NCI-H2107 treated with DMSO at 0.1 percent for 48 hours (cell line): ENCODE measurements around the gene C11orf97.
"Not testable (repeated sequence)": the region's sequence is repeated elsewhere in the genome, so short reads cannot be mapped to it uniquely, and the experiment has no call there.

Experiments
- DNase-seq: peaks from one replicate; lab custom pipeline; 2025; ENCODE audit not compliant: unreplicated experiment; lab: John Stamatoyannopoulos, UW

The C11orf97 gene

GRCh38 chr11:94557421-94557820, 45.2 kb downstream of the C11orf97 start:
- DNase-seq: no peak

DNA sequence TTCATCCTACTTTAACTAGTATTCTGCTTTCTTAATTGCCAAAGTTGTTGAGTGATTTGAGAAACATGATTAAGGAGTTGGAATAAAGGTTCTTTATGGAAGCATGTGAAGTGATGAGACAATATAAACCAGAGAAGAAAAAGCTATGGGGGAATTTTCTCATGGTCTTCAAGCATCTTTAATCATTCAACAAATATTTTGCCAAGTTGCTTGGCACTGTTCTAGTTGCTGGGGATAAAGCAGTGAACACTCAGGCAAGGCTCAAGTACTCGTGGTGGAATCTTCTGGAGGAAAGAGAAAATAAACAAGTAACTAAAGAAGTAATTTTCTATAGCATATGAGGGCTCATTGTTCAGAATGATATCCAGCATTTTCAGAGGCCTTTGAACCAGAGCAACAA, 45.7 kb downstream of the C11orf97 start:
- DNase-seq: no peak

DNA sequence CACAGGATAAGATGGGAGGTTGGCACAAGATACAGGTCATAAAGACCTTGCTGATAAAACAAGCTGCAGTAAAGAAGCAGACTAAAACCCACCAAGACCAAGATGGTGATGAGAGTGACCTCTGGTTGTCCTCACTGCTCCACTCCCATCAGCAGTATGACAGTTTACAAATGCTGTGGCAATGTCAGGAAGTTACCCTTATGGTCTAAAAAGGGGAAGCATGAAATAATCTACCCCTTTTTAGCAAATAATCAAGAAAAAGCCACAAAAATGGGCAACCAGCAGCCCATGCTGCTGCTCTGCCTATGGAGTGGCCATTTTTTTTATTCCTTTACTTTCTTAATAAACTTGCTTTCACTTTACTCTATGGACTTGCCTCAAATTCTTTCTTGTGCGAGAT, 46.2 kb downstream of the C11orf97 start:
- DNase-seq: no peak

- DNase-seq: no peak
Observed at GRCh38 chr11:94558932-94559331, 46.7 kb downstream of the C11orf97 start.

DNA sequence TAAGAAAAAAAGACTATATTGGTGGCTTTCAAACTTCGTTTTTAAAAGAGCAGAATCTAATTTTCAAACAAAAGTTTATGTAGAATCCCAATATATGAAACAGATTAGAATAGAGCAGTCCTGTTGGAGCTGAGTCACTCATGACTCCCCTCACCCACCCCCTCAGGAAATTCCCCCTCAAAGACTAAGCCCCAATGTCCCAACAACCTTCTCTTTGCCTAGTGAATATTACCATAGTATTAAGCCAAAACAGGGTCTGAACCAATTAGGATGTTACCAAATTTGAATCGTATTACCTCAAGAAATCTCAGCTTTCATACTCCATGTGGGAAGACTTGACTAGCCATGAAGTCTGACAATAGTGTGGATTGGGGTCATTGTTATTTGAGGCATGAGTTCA, 47.1 kb downstream of the C11orf97 start:
- no peak for DNase-seq

GRCh38 chr11:94560834-94561233, 48.6 kb downstream of the C11orf97 start:
- no peak for DNase-seq

- DNase-seq: no peak
Observed at GRCh38 chr11:94563176-94563847, 51.1 kb downstream of the C11orf97 start.

DNA sequence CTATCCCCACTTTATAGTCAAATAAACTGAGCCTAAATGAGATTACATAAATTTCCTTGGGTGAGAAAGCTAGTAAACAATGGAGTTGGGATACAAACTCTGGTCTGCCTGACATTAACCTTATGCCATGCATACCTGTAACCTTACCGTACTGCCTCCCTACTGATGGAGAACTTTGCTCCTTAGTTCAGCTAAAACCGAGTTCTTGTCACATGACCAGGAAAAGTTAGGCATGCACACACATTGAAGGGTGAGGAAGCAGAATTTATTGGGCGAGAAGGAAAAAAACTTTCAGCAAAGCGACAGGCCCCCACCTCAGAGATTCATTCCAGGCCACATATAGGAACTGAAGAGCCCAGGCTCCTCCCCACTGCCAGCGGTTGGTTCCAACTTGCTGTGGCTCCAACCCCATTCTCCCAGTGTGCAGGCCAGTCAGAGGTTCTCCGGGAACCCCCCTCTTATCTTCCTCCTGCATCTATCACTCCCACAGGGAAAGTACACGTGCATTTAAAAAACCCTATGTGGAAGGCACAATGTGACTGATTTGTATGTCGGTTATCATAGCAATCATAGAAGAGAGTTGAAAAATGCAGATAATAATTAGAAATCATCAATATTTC, 51.7 kb downstream of the C11orf97 start:
- no peak for DNase-seq

- DNase-seq: no peak
Observed at GRCh38 chr11:94567181-94567670, 55.0 kb downstream of the C11orf97 start, which contains the start of gene PIWIL4. Gene PIWIL4 (plus strand): TSS chr11:94567368. CDS start chr11:94567519, 151 bp downstream.

DNA sequence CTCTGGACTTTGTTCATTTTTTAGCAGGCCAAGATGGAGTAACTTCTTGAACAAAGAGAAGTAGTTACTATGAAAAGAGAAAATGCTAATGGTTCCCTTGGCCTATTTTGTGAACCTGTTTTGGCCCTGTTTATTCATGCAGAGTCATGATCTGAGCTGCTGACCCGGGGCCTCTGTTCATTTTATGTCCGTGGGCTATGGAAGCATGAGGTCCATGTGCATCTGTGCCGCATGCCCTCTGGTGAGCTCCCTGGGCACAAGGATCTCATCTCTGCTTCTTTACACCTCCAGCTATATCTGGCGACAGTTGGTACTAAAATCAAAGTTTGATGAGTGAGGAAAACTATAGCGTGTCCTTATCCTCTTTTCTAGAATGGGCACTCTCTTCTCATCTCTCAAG, 55.9 kb downstream of the C11orf97 start:
- DNase-seq: no peak

- DNase-seq: no peak
Observed at GRCh38 chr11:94568717-94569116, 56.5 kb downstream of the C11orf97 start.

DNA sequence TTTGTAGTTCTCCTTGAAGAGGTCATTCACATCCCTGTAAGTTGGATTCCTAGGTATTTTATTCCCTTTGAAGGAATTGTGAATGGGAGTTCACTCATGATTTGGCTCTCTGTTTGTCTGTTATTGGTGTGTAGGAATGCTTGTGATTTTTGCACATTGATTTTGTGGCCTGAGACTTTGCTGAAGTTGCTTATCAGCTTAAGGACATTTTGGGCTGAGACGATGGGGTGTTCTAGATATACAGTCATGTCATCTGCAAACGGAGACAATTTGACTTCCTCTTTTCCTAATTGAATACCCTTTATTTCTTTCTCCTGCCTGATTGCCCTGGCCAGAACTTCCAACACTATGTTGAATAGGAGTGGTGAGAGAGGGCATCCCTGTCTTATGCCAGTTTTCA, 60.7 kb downstream of the C11orf97 start:
- DNase-seq: not testable (repeated sequence)

- no peak for DNase-seq
Observed at GRCh38 chr11:94574193-94574961, 62.1 kb downstream of the C11orf97 start.

GRCh38 chr11:94576306-94576705, 64.0 kb downstream of the C11orf97 start:
- DNase-seq: no peak

GRCh38 chr11:94577841-94578240, 65.6 kb downstream of the C11orf97 start:
- no peak for DNase-seq
